HCT116 (cell line): ENCODE results near the gene ENTREP1. TPM values are rescaled to one million over a fixed set of nuclear protein-coding genes. Genes with fewer than 3 reads are reported as not detected.
A peak's percentile ranks its signal among the peaks of the same experiment; 100 is the strongest.

Experiments
- ATAC-seq: fragments of 200-7000 bp; cut with Tn5 transposase; 2 replicates; pipeline ENCODE4 v1.9.1; 2020; ENCODE audit warnings: mild to moderate bottlenecking, moderate library complexity
- BruUV-seq: library from RNA; stranded (reverse); fragments of 400-500 nt; replicated peaks from 2 replicates; lab custom pipeline; 2021; lab: Mats Ljungman, UMichigan
- CTCF ChIA-PET: fragments of 300-600 bp; sonication (Branson Sonifier 250); formaldehyde crosslinking; loops from one replicate; lab custom pipeline; 2021; ENCODE audit warnings: antibody characterized with exemption; lab: Charles Lee
- POLR2A ChIA-PET: fragments of 300-600, 350-600 bp; sonication (Branson Sonifier 250); formaldehyde crosslinking; loops from one replicate; lab custom pipeline; 2021; ENCODE audit warnings: antibody characterized with exemption; lab: Charles Lee
- RAD21 ChIA-PET, 2 experiments: fragments of 300-600 bp; sonication (Branson Sonifier 250); formaldehyde crosslinking; loops; one replicate each; lab custom pipeline; 2023; ENCODE audit warnings: low total read pairs in 2 of 2; ENCODE audit not compliant: uncharacterized antibody in 2 of 2, unreplicated experiment in 2 of 2, low non-redundant PET in 1 of 2; lab: Charles Lee
- DNase-seq: peaks from one replicate; pipeline ENCODE4 v3.0.0-alpha.2; 2010; ENCODE audit warnings: low read depth, low spot score
- H2AFZ ChIP-seq: fragments of 200-600 bp; shearing (Covaris generic), sonication (generic); 2 replicates; pipeline ENCODE4 v1.6.1; 2017; ENCODE audit warnings: low read depth, mixed run types, mixed read lengths, antibody characterized with exemption, low read length; ENCODE audit not compliant: poor library complexity, severe bottlenecking
- H3K27ac ChIP-seq: 2 replicates; pipeline ENCODE4 v1.5.1; 2012; ENCODE audit warnings: low read depth, low read length
- H3K27me3 ChIP-seq: fragments of 200-600 bp; sonication (generic); 2 replicates; pipeline ENCODE4 v1.6.1; 2016; ENCODE audit warnings: mixed run types, low read length, mixed read lengths; ENCODE audit not compliant: insufficient read depth
- H3K36me3 ChIP-seq, 2 experiments: fragments of 200-500 bp in 1 of 2; fragments of 200-600 bp in 1 of 2; sonication (Bioruptor generic) in 1 of 2; sonication (generic) in 1 of 2; 2 replicates each; pipeline versions ENCODE4 v1.5.1 to v1.6.1; 2014 to 2016; ENCODE audit warnings: low read length in 2 of 2, inconsistent platforms in 1 of 2, mixed read lengths in 1 of 2, mixed run types in 1 of 2; ENCODE audit not compliant: insufficient read depth in 2 of 2, control insufficient read depth in 1 of 2
- H3K4me1 ChIP-seq, 2 experiments: fragments of 200-600 bp in 1 of 2; sonication (generic) in 1 of 2; 2 replicates each; pipeline versions ENCODE4 v1.5.1 to v1.6.1; 2012 to 2017; ENCODE audit warnings: low read length in 2 of 2, inconsistent platforms in 1 of 2, mild to moderate bottlenecking in 1 of 2, mixed read lengths in 1 of 2, mixed run types in 1 of 2, moderate library complexity in 1 of 2; ENCODE audit not compliant: insufficient read depth in 2 of 2, control insufficient read depth in 1 of 2
- H3K4me2 ChIP-seq: fragments of 200-600 bp; sonication (generic); 2 replicates; pipeline ENCODE4 v1.6.1; 2017; ENCODE audit warnings: mixed run types, low read length, mixed read lengths
- H3K4me3 ChIP-seq, 2 experiments: fragments of 200-600 bp in 1 of 2; sonication (generic) in 1 of 2; replicated peaks in 1 of 2; 2 replicates each; pipeline ENCODE4 v1.5.1; 2011 to 2016; ENCODE audit warnings: low read length in 2 of 2, control low read depth in 1 of 2, low read depth in 1 of 2, mild to moderate bottlenecking in 1 of 2, mixed read lengths in 1 of 2, mixed run types in 1 of 2
- H3K79me2 ChIP-seq: fragments of 200-600 bp; sonication (generic); 2 replicates; pipeline ENCODE4 v1.6.1; 2017; ENCODE audit warnings: mild to moderate bottlenecking, mixed run types, low read length, moderate library complexity, mixed read lengths; ENCODE audit not compliant: insufficient read depth
- H3K9ac ChIP-seq: fragments of 200-600 bp; sonication (generic); 2 replicates; pipeline ENCODE4 v1.6.1; 2016; ENCODE audit warnings: low read length, mixed read lengths
- H3K9me2 ChIP-seq: fragments of 200-600 bp; sonication (generic), shearing (Covaris generic); 2 replicates; pipeline ENCODE4 v1.6.1; 2017; ENCODE audit warnings: mixed run types, mild to moderate bottlenecking, moderate library complexity; ENCODE audit not compliant: insufficient read depth
- H3K9me3 ChIP-seq, 2 experiments: fragments of 200-500 bp in 1 of 2; fragments of 200-600 bp in 1 of 2; sonication (Bioruptor generic) in 1 of 2; sonication (generic) in 1 of 2; 2 replicates each; pipeline ENCODE4 v1.6.1; 2014 to 2017; ENCODE audit warnings: low read length in 2 of 2, mixed read lengths in 2 of 2, inconsistent platforms in 1 of 2, low read depth in 1 of 2, mild to moderate bottlenecking in 1 of 2, mixed run types in 1 of 2, moderate library complexity in 1 of 2; ENCODE audit not compliant: control insufficient read depth in 1 of 2, insufficient read depth in 1 of 2
- H4K20me1 ChIP-seq: fragments of 200-600 bp; sonication (generic), shearing (Covaris generic); 2 replicates; pipeline ENCODE4 v1.6.1; 2017; ENCODE audit warnings: mixed run types, mild to moderate bottlenecking, moderate library complexity; ENCODE audit not compliant: insufficient read depth
- EGR1 ChIP-seq: IDR thresholded peaks from 2 replicates; pipeline ENCODE4 v1.6.1; 2012; ENCODE audit warnings: low read depth
- ELF1 ChIP-seq: IDR thresholded peaks from 2 replicates; pipeline ENCODE4 v1.6.1; 2012; ENCODE audit warnings: low read depth, borderline replicate concordance
- EZH2 ChIP-seq: fragments of 200-600 bp; sonication (generic); IDR thresholded peaks from 2 replicates; pipeline ENCODE4 v1.6.1; 2017; ENCODE audit warnings: antibody characterized with exemption, mixed run types
- EZH2phosphoT487 ChIP-seq: fragments of 200-600 bp; IDR thresholded peaks from 2 replicates; pipeline ENCODE4 v1.6.1; 2018; ENCODE audit warnings: antibody characterized with exemption, borderline replicate concordance
- FOSL1 ChIP-seq: IDR thresholded peaks from 2 replicates; pipeline ENCODE4 v1.6.1; 2012; ENCODE audit warnings: low read depth
- JUND ChIP-seq: IDR thresholded peaks from 2 replicates; pipeline ENCODE4 v1.6.1; 2012
- MAX ChIP-seq: IDR thresholded peaks from 2 replicates; pipeline ENCODE4 v1.6.1; 2012
- POLR2A ChIP-seq: IDR thresholded peaks from 2 replicates; pipeline ENCODE4 v1.7.0; 2011; ENCODE audit warnings: borderline replicate concordance; ENCODE audit not compliant: insufficient read depth, insufficient read length; ENCODE audit errors: extremely low read depth
- POLR2AphosphoS5 ChIP-seq: IDR thresholded peaks from 2 replicates; pipeline ENCODE4 v1.6.1; 2011; ENCODE audit warnings: mild to moderate bottlenecking, low read depth, low read length, moderate library complexity
- RAD21 ChIP-seq: IDR thresholded peaks from 2 replicates; pipeline ENCODE4 v1.6.1; 2012; ENCODE audit warnings: low read depth, mild to moderate bottlenecking
- REST ChIP-seq: IDR thresholded peaks from 2 replicates; pipeline ENCODE4 v1.6.1; 2012; ENCODE audit warnings: low read depth
- SP1 ChIP-seq: IDR thresholded peaks from 2 replicates; pipeline ENCODE4 v1.6.1; 2012; ENCODE audit warnings: low read depth
- SRF ChIP-seq: IDR thresholded peaks from 2 replicates; pipeline ENCODE4 v1.6.1; 2012; ENCODE audit warnings: low read depth
- TCF7L2 ChIP-seq: IDR thresholded peaks from 2 replicates; pipeline ENCODE4 v1.7.0; 2011; ENCODE audit warnings: borderline replicate concordance, inconsistent platforms; ENCODE audit not compliant: insufficient read depth, insufficient read length; ENCODE audit errors: extremely low read depth
- ZNF274 ChIP-seq: fragments of 200-500 bp; sonication (Bioruptor generic); IDR thresholded peaks from 2 replicates; pipeline ENCODE4 v1.6.1; 2014; ENCODE audit warnings: mild to moderate bottlenecking, low read depth, low read length, inconsistent platforms
- intact Hi-C: fragments of 100-400 bp; cut with micrococcal nuclease; formaldehyde crosslinking; loops from 2 replicates; pipeline ENCODE4 v1.10.0; 2022
- total RNA-seq: library from RNA; stranded (reverse); gene quantifications from one replicate; pipeline ENCODE4 v1.2.1, GENCODE V29; 2021; ENCODE audit not compliant: unreplicated experiment

ENTREP1 gene
- total RNA-seq, 1 experiment from 2014 or later: 1.1 TPM

- no peak overlapping the region for H3K4me3 ChIP-seq
- H3K9ac ChIP-seq: no peak overlapping the region
- intact Hi-C loops: loop anchor here (10.0 kb wide), 1 partner anchor 797 kb away; no protein-coding TSS in a partner anchor
- ATAC-seq: peak; percentile 51
- ChIA-PET RAD21 (no interaction called here), CTCF (no interaction called here), POLR2A (no interaction called here)
- BruUV-seq: no TSS peak
- TF ChIP-seq TCF7L2: no peak
- TF ChIP-seq ZNF274: no peak
- no peak overlapping the region for H2AFZ ChIP-seq
- 0 out of 2 replicates have a peak, but pooled peaks cover 5% of the 10 kb centered on the region for H3K27me3 ChIP-seq
- no peaks in the 10 kb centered on the region for H3K79me2 ChIP-seq
- H3K36me3 ChIP-seq: no peaks in the 10 kb centered on the region
- no peaks in the 10 kb centered on the region for H3K9me3 ChIP-seq
- no peak overlapping the region for H3K4me2 ChIP-seq
- no peaks in the 10 kb centered on the region for H3K4me1 ChIP-seq
- no peak overlapping the region for H3K27ac ChIP-seq
- DNase-seq: no peak
- no peaks in the 10 kb centered on the region for H4K20me1 ChIP-seq
- no peaks in the 10 kb centered on the region for H3K9me2 ChIP-seq
Measured at GRCh38 chr9:69428017-69428785, 103.2 kb downstream of the ENTREP1 start.

- POLR2A ChIA-PET: no interaction called here
- BruUV-seq: no TSS peak
- RAD21 ChIA-PET: no interaction called here
- H3K36me3 ChIP-seq: no peaks in the 10 kb centered on the region
- no peak overlapping the region for H2AFZ ChIP-seq
- H3K9ac ChIP-seq: no peak overlapping the region
- no peaks in the 10 kb centered on the region for H3K9me2 ChIP-seq
- DNase-seq: no peak
- H3K27me3 ChIP-seq: 0 out of 2 replicates have a peak, but pooled peaks cover 5% of the 10 kb centered on the region
- H3K4me2 ChIP-seq: no peak overlapping the region
- no peaks in the 10 kb centered on the region for H3K9me3 ChIP-seq
- intact Hi-C loops: loop anchor here (10.0 kb wide), 1 partner anchor 796 kb away; no protein-coding TSS in a partner anchor
- no peaks in the 10 kb centered on the region for H3K79me2 ChIP-seq
- TF ChIP-seq SRF (no peak), POLR2A (no peak), SP1 (no peak), JUND (no peak), MAX (no peak), EZH2 (no peak), EGR1 (no peak), EZH2phosphoT487 (no peak), TCF7L2 (no peak), RAD21 (no peak), POLR2AphosphoS5 (no peak), REST (no peak), ELF1 (no peak), FOSL1 (no peak), ZNF274 (no peak)
- H3K27ac ChIP-seq: no peak overlapping the region
- H4K20me1 ChIP-seq: no peaks in the 10 kb centered on the region
- CTCF ChIA-PET: no interaction called here
- H3K4me3 ChIP-seq: no peak overlapping the region
- no peak for ATAC-seq
- no peaks in the 10 kb centered on the region for H3K4me1 ChIP-seq
Measured at GRCh38 chr9:69429281-69429680, 104.3 kb downstream of the ENTREP1 start.
